Epithelial cell of esophagus (primary cell): ENCODE results near the gene FURIN.
"Not testable (repeated sequence)": the region's sequence is repeated elsewhere in the genome, so short reads cannot be mapped to it uniquely, and the experiment has no call there.

Experiments used
- DNase-seq: peaks from one replicate; pipeline ENCODE4 v3.0.0; 2010; ENCODE audit warnings: low read depth
- H3K4me3 ChIP-seq: 2 replicates; pipeline ENCODE4 v1.5.1; 2011; ENCODE audit warnings: mild to moderate bottlenecking, low read length, control low read depth
- CTCF ChIP-seq: IDR thresholded peaks from 2 replicates; pipeline ENCODE4 v1.5.1; 2011; ENCODE audit warnings: low read depth, mild to moderate bottlenecking, low read length, control low read depth, inconsistent platforms; ENCODE audit not compliant: insufficient read depth; ENCODE audit errors: missing control alignments

Gene FURIN

GRCh38 chr15:90905306-90906180 is 37.2 kb downstream of the FURIN start:
- DNase-seq = no peak
- TF ChIP-seq CTCF = no peak
- no peak overlapping the region for H3K4me3 ChIP-seq

GRCh38 chr15:90906181-90906849 is 37.9 kb downstream of the FURIN start:
- H3K4me3 ChIP-seq = no peak overlapping the region
- no peak for TF ChIP-seq CTCF
- no peak for DNase-seq

- H3K4me3 ChIP-seq = no peak overlapping the region
- TF ChIP-seq CTCF = no peak
- no peak for DNase-seq
Measured at GRCh38 chr15:90907051-90907660, 38.8 kb downstream of the FURIN start.

GRCh38 chr15:90907838-90908507 is 39.6 kb downstream of the FURIN start:
- no peak for DNase-seq
- no peak overlapping the region for H3K4me3 ChIP-seq
- TF ChIP-seq CTCF = no peak

GRCh38 chr15:90909449-90909848 is 41.1 kb downstream of the FURIN start:
- H3K4me3 ChIP-seq, DNase-seq: not testable (repeated sequence)

- H3K4me3 ChIP-seq = no peak overlapping the region
- DNase-seq = no peak
- no peak for TF ChIP-seq CTCF
Measured at GRCh38 chr15:90909976-90910375, 41.6 kb downstream of the FURIN start.

- TF ChIP-seq CTCF = no peak
- no peak overlapping the region for H3K4me3 ChIP-seq
- no peak for DNase-seq
Measured at GRCh38 chr15:90910441-90911301, 42.3 kb downstream of the FURIN start.
